T-helper 22 cell (primary cell): ENCODE results near the gene SMO.

Experiments used
- DNase-seq: peaks from one replicate; pipeline ENCODE4 v3.0.0-alpha.2; 2020; ENCODE audit warnings: low read depth

Gene SMO

GRCh38 chr7:129188372-129188891, at the start of gene SMO:
Gene SMO (plus strand): TSS chr7:129188633. CDS start chr7:129189152, 519 bp downstream.
- no peak for DNase-seq

- DNase-seq: no peak
Observed at GRCh38 chr7:129143724-129144094, 44.7 kb upstream of the SMO start.

- DNase-seq: peak; percentile 41
Observed at GRCh38 chr7:129144095-129144833, 44.2 kb upstream of the SMO start, which contains the start of gene TSPAN33. Gene TSPAN33 (plus strand): TSS chr7:129144707. CDS start chr7:129144981, 274 bp downstream.

- no peak for DNase-seq
Observed at GRCh38 chr7:129144834-129145668, 43.4 kb upstream of the SMO start.

GRCh38 chr7:129146237-129146979, 42.0 kb upstream of the SMO start:
- DNase-seq: no peak

- DNase-seq: no peak
Observed at GRCh38 chr7:129147731-129148130, 40.7 kb upstream of the SMO start.

- DNase-seq: no peak
Observed at GRCh38 chr7:129149511-129149910, 38.9 kb upstream of the SMO start.

- no peak for DNase-seq
Observed at GRCh38 chr7:129150199-129150996, 38.0 kb upstream of the SMO start.

GRCh38 chr7:129157651-129158050, 30.8 kb upstream of the SMO start:
- no peak for DNase-seq

GRCh38 chr7:129159539-129159938, 28.9 kb upstream of the SMO start:
- no peak for DNase-seq

GRCh38 chr7:129160161-129160905, 28.1 kb upstream of the SMO start:
- DNase-seq: no peak

GRCh38 chr7:129161524-129162225, 26.8 kb upstream of the SMO start:
- no peak for DNase-seq

GRCh38 chr7:129162732-129163131, 25.7 kb upstream of the SMO start:
- no peak for DNase-seq

- DNase-seq: no peak
Observed at GRCh38 chr7:129163875-129164544, 24.4 kb upstream of the SMO start.

GRCh38 chr7:129166745-129167144, 21.7 kb upstream of the SMO start:
- no peak for DNase-seq

- no peak for DNase-seq
Observed at GRCh38 chr7:129167817-129168216, 20.6 kb upstream of the SMO start.

GRCh38 chr7:129168231-129169021, 20.0 kb upstream of the SMO start:
- DNase-seq: no peak

GRCh38 chr7:129169171-129169671, 19.2 kb upstream of the SMO start:
- no peak for DNase-seq
